Umbilical cord (tissue), 2 donors: ENCODE data around the gene ATF6B. TPM values are rescaled to one million over a fixed set of nuclear protein-coding genes. Genes with fewer than 3 reads are reported as not detected.
A peak's percentile ranks its signal among the peaks of the same experiment; 100 is the strongest.
"Not testable (repeated sequence)": the region's sequence is repeated elsewhere in the genome, so short reads cannot be mapped to it uniquely, and the experiment has no call there.

Experiments
- DNase-seq: peaks from one replicate; pipeline ENCODE4 v3.0.0-alpha.2; 2015; ENCODE audit warnings: low spot score
- total RNA-seq: library from RNA; depleted of rRNA; stranded (reverse); fragments of >200 nt; gene quantifications from one replicate; pipeline ENCODE4 v1.2.3, GENCODE V29; 2014; ENCODE audit warnings: low replicate concordance; ENCODE audit not compliant: insufficient read depth

ATF6B gene
- total RNA-seq, 1 donor from 2014 or later, result 14.4 TPM

- peak; percentile 72 for DNase-seq
Measured at GRCh38 chr6:32154514-32155161, 26.6 kb upstream of the ATF6B start.

GRCh38 chr6:32153564-32154513 lies 25.8 kb upstream of the ATF6B start, which contains the start of gene PPT2:
PPT2 (plus strand) TSS chr6:32154141; CDS start chr6:32154595, 454 bp downstream.
- peak; percentile 95 for DNase-seq

GRCh38 chr6:32152769-32153563 lies 24.9 kb upstream of the ATF6B start:
- DNase-seq, result peak; percentile 71

GRCh38 chr6:32151863-32152768 lies 24.1 kb upstream of the ATF6B start, which contains the start of gene PRRT1:
PRRT1 (minus strand) TSS chr6:32151939; CDS start chr6:32151827, 112 bp downstream.
- DNase-seq, result no peak

- no peak for DNase-seq
Measured at GRCh38 chr6:32151181-32151862, 23.3 kb upstream of the ATF6B start.

- DNase-seq, result no peak
Measured at GRCh38 chr6:32149932-32150870, 22.2 kb upstream of the ATF6B start.

- DNase-seq, result no peak
Measured at GRCh38 chr6:32149092-32149755, 21.2 kb upstream of the ATF6B start.

- DNase-seq, result peak; percentile 48
Measured at GRCh38 chr6:32148289-32149091, 20.4 kb upstream of the ATF6B start.

GRCh38 chr6:32147401-32148132 lies 19.5 kb upstream of the ATF6B start:
- no peak for DNase-seq

- DNase-seq, result no peak
Measured at GRCh38 chr6:32146687-32147086, 18.6 kb upstream of the ATF6B start.

- DNase-seq, result no peak
Measured at GRCh38 chr6:32146287-32146686, 18.2 kb upstream of the ATF6B start.

- not testable (repeated sequence) for DNase-seq
Measured at GRCh38 chr6:32144238-32144637, 16.2 kb upstream of the ATF6B start.

- no peak for DNase-seq
Measured at GRCh38 chr6:32140420-32141046, 12.5 kb upstream of the ATF6B start.

GRCh38 chr6:32139590-32139989 lies 11.5 kb upstream of the ATF6B start:
- no peak for DNase-seq

GRCh38 chr6:32137454-32137853 lies 9.4 kb upstream of the ATF6B start:
- no peak for DNase-seq

- no peak for DNase-seq
Measured at GRCh38 chr6:32133786-32134185, 5.7 kb upstream of the ATF6B start.
